DMS 273 (cell line): Measurements from ENCODE around the gene GAB3.
"Not testable (repeated sequence)": the region's sequence is repeated elsewhere in the genome, so short reads cannot be mapped to it uniquely, and the experiment has no call there.

Source experiments
- DNase-seq: peaks from one replicate; lab custom pipeline; 2025; ENCODE audit not compliant: unreplicated experiment; lab: John Stamatoyannopoulos, UW

Gene GAB3

GRCh38 chrX:154658187-154658586 lies 92.7 kb downstream of the GAB3 start:
- no peak for DNase-seq

- no peak for DNase-seq
Measured at GRCh38 chrX:154657226-154657805, 93.6 kb downstream of the GAB3 start.

DNA sequence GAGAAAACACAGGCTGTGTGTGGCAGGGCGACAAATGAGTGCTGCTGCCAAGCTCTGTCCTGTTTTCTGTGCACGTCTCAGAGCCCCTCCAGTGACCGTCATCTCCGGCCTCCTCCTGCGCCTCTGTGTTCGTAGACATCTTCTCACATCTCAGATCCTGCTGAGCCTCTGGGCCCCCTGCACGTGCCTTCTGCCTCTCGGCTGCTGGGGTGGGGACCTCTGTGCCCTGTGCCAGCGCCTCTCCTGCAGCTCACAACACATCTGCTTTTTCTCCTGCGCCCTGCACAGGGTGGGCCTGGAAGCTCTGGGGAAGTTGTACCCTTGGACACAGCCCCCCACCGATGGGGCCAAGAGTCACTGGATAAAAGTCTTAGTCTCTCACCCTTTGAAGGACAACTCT lies 95.1 kb downstream of the GAB3 start:
- DNase-seq = no peak

GRCh38 chrX:154655346-154655745 lies 95.5 kb downstream of the GAB3 start:
- no peak for DNase-seq

- no peak for DNase-seq
Measured at GRCh38 chrX:154654925-154655324, 96.0 kb downstream of the GAB3 start.

GRCh38 chrX:154654372-154654771 lies 96.5 kb downstream of the GAB3 start:
- no peak for DNase-seq

DNA sequence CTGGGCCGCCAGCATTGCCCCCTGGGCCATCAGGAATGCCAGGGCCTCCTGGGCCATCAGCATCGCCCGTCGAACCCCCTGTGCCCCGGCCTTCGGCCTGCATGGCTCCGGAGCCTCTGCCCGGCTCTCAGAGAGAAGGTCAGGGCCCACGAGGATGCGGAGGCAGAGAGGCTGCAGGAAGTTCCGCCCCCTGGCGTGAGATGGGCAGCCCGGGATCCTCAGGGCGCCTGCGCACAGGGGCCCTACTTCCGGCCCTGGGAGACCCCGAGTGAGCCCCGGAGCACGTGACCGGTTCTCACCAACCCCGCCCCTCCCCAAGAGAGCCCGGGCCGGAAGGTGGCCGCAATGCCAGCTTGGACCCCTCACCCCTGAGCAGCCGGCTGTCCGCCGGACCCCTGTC lies 97.5 kb downstream of the GAB3 start, which contains the start of gene CTAG2:
CTAG2 (minus strand) TSS at position 167 of the 400 bp plus-strand sequence; CDS start at position 103, 64 bp downstream.
- not testable (repeated sequence) for DNase-seq

DNA sequence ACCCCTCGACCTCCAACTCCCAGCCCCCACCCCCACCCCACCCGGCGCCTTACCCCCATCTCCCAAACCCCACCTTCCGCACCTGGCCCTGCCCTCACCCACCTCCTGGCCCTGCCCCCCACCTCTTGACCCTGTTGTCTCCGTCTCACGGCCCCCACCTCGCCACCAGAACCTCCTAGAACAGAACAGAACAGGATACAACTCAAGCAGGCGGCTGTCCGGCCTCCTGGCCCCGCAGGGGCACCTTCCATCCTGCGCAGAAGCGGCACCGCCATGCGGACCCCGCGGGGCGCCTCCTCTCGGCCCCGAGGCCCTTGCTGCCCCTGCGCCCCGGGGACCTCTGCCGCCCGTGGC lies 97.9 kb downstream of the GAB3 start:
- no peak for DNase-seq

DNA sequence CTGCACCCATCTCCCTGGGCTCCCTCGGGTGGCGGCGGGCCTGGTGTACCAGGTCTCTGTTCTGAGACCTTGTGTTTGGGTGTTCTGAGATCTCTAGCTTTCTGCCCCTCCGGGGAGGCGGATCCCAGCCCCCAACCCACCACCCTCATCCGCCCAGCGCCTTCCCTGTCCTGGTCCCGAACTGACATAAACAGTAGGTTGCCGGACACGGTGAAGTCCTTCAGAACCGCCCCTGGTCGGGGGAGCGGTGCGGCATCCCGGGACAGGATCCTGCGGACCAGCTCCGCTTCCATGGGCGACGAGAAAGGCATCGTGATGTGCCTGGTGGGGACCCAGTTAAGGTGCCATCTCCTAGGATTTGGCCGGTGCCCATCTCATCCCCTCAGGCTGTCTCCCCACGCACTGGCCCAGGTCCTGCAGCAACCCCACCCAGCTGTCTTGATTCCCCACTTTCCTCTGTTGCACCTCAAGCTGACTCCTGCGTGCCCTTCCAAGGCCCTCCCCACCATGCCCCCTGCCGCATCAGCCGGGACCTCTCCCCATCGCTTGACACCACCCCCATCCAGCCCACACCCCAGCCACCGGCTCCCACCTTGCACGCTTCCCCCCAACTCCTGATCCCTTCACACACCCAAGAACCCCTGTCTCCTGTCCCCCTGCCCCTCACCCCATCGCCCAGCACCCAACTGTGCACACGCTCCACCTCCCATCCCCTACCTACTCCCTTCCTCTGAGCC lies 98.4 kb downstream of the GAB3 start:
- DNase-seq = no peak

- DNase-seq = no peak
Measured at GRCh38 chrX:154650221-154650510, 100.7 kb downstream of the GAB3 start.

- no peak for DNase-seq
Measured at GRCh38 chrX:154649503-154650220, 101.2 kb downstream of the GAB3 start.

DNA sequence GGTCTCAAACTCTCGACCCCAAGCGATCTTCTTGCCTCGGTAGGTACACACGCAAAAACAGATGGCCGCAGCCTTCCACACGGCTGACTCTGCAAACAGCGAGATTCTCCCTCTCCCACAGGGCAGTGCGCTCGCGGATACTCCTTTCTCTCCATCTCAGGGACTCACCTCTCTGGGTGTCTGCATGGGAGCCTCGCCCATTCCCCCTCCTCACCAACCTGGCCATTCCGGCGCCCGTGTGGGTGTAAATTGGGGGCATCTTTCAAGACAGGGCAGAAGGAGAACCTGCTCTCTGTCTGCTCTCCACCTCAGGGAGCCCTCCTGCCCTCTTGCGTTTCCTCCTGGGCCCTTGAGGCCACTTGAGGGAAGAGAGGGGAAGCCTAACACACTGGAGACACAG lies 101.9 kb downstream of the GAB3 start:
- DNase-seq = no peak

GRCh38 chrX:154645745-154646378 lies 105.0 kb downstream of the GAB3 start:
- DNase-seq = not testable (repeated sequence)

DNA sequence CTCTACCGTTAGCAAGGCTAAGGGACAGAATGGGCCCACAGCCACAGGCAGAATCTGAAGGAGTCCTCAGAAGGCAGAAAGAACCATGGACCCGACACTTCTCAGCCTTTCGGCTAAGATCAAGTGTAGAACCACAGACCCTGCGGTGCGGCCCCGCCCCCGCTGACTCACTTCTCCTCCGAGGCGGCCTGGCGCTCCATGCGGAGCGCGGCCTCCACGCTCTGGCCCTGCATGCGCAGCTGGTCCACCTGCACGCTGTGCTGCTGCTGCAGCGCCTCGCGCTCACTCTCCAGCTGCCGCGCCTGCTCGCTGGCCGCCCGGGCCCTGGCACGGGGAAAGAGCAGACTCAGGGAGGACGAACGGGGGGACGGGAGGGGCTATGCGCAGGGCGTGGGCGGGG lies 107.2 kb downstream of the GAB3 start:
- not testable (repeated sequence) for DNase-seq

DNA sequence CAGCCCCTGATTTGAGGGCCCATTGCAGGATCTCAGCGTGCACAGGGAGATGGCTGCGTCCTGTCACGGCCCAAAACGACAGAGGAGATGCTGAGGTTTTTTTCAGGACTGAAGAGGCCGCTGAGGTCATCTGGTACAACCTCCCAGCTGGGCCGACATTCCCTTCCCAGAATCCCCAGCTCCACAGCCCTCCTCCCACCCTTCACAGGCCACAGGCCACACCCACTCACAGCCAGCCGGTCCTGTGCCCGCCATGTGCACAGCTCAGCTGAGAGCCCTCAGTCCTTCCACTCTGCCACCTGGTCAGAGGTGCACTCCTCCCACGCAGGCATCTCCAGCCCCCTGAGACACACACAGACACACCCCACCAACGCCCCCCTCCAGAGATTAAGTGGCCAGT lies 109.1 kb downstream of the GAB3 start:
- DNase-seq = not testable (repeated sequence)

DNA sequence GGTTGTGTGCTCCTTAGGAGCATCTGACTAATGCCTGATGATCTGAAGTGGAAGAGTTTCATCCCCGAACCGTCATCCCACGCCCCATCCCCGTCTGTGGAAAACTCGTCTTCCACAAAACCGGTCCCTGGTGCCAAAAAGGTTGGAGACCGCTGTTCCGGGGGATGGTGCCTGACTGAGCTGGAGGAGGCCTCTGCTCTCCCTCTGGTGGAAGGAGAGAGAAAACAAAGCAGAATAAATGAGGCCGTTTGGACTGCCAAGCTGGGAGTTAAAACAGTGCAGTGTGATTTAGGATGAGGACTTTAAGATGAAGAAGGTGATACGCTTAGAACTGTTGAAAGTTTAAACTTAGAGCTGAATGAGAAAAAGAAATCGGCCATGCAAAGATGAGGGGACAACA lies 117.2 kb downstream of the GAB3 start:
- not testable (repeated sequence) for DNase-seq

DNA sequence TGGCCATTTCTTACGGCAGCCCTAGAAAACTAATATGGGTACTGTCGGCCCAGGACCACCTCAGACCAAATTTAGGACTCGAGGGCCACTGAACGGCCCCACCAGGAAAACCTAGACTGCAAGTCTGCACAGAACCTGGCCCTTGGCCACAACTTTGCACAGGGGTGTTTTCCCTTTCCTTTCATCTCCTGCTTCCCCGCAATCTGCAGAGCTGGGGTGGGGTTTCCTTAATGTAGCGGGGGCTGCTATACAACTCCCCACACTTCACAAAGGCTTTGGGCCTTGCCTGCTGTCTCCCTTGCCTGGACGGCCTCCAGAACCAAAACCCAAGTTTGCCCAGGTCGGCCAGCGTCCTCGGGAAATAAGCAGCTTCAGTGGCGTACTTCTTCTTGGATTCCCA lies 119.9 kb downstream of the GAB3 start:
- DNase-seq = not testable (repeated sequence)

- DNase-seq = not testable (repeated sequence)
Measured at GRCh38 chrX:154628960-154629359, 121.9 kb downstream of the GAB3 start.
